Measurements from ENCODE around the gene LEFTY2.

The LEFTY2 gene

DNA sequence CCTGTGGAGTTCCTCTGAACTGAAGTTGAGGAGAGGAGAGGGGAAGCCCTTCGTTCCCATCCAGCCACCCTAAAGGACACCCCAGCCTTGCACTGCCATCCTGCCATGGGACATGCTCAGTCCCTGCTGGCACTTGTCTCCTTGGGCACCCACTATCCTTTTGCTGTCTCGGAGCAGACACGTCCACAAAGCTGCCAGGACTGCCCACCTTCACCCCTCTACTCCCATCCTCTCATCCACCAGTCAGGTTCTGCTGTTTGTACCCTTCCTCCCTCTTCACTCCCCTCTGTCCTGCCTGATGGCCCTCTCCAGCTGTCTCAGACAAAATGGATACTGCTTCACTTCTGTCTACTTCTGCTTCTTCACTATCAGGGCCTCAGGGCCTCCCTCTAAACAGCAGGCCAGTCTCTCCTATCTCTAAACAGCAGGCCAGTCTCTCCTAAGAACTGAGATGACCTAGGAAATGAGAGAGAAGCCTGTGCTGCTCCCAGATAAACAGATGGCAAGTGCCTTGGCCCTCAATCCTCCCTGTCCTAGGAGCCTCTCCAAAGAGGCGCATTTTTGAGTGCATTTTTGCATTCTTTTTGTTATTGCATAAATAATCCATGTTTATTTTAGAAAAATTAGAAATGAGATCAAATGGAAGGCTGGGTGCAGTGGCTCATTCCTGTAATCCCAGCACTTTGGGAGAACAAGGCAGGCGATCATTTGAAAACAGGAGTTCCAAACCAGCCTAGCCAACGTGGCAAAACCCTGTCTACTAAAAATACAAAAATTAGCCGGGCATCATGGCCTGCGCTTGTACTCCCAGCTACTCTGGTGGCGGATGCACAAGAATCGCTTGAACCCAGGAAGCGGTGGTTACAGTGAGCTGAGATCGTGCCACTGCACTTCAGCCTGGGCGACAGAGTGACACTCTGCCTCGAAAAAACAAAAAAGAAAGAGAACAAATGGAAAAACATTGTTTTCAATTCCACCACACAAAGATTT is 12.5 kb downstream of the LEFTY2 start:
- no peak for TF ChIP-seq ZFX (IDR thresholded peaks at IDR 0.05)
- TF ChIP-seq, protein P1, sequence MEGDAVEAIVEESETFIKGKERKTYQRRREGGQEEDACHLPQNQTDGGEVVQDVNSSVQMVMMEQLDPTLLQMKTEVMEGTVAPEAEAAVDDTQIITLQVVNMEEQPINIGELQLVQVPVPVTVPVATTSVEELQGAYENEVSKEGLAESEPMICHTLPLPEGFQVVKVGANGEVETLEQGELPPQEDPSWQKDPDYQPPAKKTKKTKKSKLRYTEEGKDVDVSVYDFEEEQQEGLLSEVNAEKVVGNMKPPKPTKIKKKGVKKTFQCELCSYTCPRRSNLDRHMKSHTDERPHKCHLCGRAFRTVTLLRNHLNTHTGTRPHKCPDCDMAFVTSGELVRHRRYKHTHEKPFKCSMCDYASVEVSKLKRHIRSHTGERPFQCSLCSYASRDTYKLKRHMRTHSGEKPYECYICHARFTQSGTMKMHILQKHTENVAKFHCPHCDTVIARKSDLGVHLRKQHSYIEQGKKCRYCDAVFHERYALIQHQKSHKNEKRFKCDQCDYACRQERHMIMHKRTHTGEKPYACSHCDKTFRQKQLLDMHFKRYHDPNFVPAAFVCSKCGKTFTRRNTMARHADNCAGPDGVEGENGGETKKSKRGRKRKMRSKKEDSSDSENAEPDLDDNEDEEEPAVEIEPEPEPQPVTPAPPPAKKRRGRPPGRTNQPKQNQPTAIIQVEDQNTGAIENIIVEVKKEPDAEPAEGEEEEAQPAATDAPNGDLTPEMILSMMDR (conservative IDR thresholded peaks at IDR 0.05) = no peak

DNA sequence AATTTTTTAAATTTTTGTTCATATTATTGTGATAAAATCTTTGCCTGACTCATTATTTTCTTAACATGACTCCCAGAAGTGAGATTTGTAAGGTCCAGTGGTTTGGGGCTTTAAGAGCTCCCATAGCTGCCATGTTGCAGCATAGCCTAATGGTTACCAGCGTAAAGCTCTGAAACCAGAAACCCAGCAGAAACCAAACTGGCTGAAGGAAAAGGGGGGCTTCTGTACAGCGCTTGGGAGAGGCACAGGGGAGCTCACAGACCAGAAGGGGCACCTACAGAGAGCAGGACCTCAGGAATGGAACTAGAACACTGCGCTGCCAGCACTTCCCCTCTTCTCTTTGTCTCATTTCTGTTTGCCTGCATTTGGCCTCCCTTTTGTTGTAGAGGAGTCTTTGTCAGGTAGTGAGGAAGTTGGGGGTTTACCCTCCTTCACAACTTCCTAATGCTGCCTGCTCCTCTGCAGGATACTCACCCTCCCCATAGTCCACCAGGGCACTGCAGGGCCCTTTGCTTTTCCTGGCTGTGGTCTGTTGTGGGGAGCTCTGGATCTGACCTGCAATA is 14.4 kb downstream of the LEFTY2 start:
- no peak overlapping the region for H3K27ac ChIP-seq
- no peak for TF ChIP-seq ZFX (IDR thresholded peaks at IDR 0.05)
- TF ChIP-seq, protein P1 (conservative IDR thresholded peaks at IDR 0.05) = no peak

More for the DNA sequence above, 12.5 kb downstream of the LEFTY2 start:
- no peak overlapping the region for H3K27ac ChIP-seq

DNA sequence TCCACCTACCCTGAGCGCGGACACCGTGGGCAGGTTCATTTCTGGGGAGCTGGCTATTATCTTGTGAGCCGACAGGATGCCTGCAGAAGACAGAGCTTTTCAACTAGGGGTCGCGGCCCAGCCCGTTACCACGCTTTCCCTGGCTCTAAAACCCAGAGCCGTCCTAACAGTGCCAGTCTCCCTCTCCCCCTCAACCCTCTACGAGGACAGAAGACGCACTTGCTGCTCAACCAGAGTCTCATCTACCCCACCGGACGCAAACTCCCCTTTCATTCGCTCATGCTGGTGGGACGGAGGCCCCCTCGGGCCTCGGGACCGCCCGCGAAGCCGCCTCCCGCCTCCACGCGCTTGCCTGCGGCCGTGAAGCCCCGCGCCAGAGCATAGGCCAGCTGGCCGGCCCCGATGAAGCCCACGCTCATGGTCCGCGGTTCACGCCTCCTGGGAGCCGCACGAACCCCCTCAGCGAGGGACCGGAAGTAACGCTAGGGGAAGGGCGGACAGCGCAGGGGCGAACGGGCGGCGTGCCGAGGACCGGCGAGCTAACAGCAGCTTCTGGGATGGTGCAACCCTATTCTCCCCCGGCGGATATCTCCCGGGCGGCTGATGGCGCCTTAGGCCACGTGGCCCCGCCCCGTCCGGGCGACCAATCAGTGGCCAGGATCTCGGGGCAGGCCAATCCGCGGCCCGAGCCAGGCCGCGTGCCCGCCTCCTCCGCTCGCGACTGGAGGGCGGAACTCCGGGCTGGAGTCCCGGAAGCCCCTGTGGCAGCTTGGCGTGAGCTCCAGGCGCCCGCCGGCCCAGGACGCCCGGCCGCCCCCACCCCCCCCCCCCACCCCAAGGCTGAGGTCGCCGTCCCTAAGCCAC is 17.1 kb downstream of the LEFTY2 start, which contains the start of gene PYCR2:
Gene PYCR2 (minus strand): TSS at position 559 of the 864 bp plus-strand sequence. CDS start 140 bp downstream, at position 419.
- TF ChIP-seq ZFX (IDR thresholded peaks at IDR 0.05) = peak; percentile 81; the same call in 1 of the 2 replicates
- TF ChIP-seq, protein P1 (conservative IDR thresholded peaks at IDR 0.05) = no peak
- H3K27ac ChIP-seq = peak within 1 kb of the TSS; percentile 98

DNA sequence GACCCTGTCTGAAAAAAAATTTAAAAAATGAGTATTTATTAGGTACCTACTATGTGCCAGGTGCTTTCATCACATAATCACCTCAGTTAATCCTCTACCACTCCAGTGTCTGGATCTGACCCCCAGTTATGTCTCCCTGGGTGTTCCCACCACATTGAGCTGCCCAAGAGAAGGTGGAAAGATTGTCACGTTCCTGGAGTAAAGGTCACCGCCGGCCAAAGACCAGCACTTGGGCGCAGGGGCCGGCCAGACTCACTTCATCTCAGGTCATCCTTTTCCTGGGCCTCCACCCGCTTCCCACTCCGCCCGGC is 17.7 kb downstream of the LEFTY2 start:
- H3K27ac ChIP-seq = peak overlapping the region; percentile 98
- TF ChIP-seq ZFX (IDR thresholded peaks at IDR 0.05) = no peak
- TF ChIP-seq, protein P1 (conservative IDR thresholded peaks at IDR 0.05) = no peak

DNA sequence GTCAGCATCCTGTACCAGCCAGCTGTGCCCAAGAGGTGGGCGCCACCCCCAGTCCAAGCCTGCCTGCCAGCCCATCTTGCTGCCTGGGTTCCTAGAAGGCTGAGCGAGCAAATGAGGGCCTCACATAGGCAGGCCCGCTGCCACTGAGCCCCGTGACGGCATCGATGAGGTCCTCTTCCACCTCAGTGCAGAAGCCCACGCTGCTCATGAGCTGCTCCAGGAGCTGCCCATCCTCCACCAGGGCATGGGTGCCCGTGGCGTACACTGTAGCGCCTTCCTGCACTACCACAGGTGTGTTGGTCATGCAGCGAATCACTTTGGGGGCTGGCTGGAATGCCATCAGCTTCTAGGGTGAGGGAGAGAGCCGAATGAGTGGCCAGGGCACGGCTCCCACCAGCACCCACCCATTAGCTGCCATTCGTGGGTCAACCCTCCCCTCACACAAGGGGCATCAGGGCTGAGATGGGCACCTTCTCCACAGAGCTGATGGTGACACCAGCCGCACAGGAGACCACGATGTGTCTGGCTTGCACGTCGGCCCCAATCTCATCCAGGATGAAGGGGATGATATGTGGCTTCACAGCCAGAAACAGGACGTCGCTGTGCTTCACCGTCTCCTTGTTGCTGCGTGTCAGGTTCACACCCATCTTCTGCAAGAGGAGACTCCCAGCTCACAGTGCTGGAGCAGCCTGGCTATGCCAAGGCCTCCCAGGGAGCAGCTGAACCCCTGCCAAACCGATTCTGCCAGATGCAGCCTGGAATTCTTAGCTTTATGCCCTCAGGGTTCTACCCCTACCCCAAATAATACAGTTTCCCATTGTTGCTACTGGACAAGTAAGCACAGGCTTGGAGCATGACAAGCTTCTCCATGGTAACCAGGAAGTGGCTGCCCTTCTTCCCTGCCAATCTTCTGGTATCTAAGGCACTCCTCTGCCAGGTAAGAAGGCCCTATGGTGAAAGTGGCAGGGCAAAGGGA is 19.0 kb downstream of the LEFTY2 start:
- H3K27ac ChIP-seq = peak overlapping the region; percentile 98
- TF ChIP-seq ZFX (IDR thresholded peaks at IDR 0.05) = no peak
- TF ChIP-seq, protein P1 (conservative IDR thresholded peaks at IDR 0.05) = no peak

DNA sequence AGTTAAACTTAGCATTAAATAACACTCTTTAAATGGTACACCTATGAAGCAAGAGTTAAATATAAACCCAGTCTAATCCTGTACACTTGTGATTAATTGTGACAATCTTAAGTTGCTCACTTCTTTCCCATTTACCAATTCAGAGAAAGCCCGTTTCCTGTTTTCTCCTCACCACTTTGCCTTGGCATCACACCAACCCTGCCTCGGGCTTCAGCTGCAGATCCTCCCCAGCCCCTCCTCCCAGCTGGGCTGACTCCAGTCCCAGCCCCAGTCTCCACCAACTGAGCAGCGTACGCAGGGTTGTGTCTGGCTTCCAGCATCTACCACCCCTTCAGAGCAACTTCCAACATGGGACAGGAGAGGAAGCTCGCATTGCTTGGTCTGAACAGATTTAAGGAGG is 21.1 kb downstream of the LEFTY2 start:
- TF ChIP-seq, protein P1 (conservative IDR thresholded peaks at IDR 0.05) = no peak
- no peak for TF ChIP-seq ZFX (IDR thresholded peaks at IDR 0.05)
- H3K27ac ChIP-seq = peak overlapping the region; percentile 4; the same call in 1 of the 2 replicates

Data from C4-2B (cell line).